ENCODE results near the gene PTPRG. TPM values are rescaled to one million over a fixed set of nuclear protein-coding genes. Genes with fewer than 3 reads are reported as not detected.

The PTPRG gene
- total RNA-seq, 1 donor, result 41.0 TPM

- H3K4me3 ChIP-seq (ENCODE audit: low read depth, low read length), result no peak overlapping the region
- TF ChIP-seq CTCF (IDR thresholded peaks at IDR 0.05; ENCODE audit: insufficient read depth, low read depth, low read length), result no peak
- DNase-seq (ENCODE audit: low read depth), result no peak
Measured at GRCh38 chr3:61718565-61718964, 157.2 kb downstream of the PTPRG start.

- no peak for DNase-seq (ENCODE audit: low read depth)
- TF ChIP-seq CTCF (IDR thresholded peaks at IDR 0.05; ENCODE audit: insufficient read depth, low read depth, low read length), result no peak
- H3K4me3 ChIP-seq (ENCODE audit: low read depth, low read length), result no peak overlapping the region
Measured at GRCh38 chr3:61719278-61719977, 158.1 kb downstream of the PTPRG start.

DNA sequence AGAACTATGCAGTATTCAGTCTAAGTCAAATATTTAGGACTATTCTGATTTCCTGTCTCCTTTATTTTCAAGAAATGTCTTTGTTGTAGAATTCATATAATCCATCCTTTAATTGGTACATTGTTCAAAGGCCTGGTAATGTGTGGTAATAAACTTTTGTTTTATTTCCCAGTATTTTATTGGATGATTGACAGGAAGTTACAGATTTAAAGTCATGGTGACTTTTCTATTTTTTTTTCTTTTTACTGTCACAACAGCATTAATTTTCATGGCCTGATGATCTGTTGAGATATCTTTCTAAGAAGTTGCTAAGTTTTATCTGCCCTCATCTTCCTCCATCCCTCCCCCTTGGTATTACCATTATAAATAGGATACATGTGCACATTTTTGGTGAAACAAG, 161.7 kb downstream of the PTPRG start:
- H3K4me3 ChIP-seq (ENCODE audit: low read depth, low read length), result no peak overlapping the region
- no peak for TF ChIP-seq CTCF (IDR thresholded peaks at IDR 0.05; ENCODE audit: insufficient read depth, low read depth, low read length)

GRCh38 chr3:61724183-61724582, 162.8 kb downstream of the PTPRG start:
- H3K4me3 ChIP-seq (ENCODE audit: low read depth, low read length), result no peak overlapping the region
- DNase-seq (ENCODE audit: low read depth), result no peak
- no peak for TF ChIP-seq CTCF (IDR thresholded peaks at IDR 0.05; ENCODE audit: insufficient read depth, low read depth, low read length)

More for the DNA sequence above, 161.7 kb downstream of the PTPRG start:
- DNase-seq (ENCODE audit: low read depth), result no peak

- no peak for TF ChIP-seq CTCF (IDR thresholded peaks at IDR 0.05; ENCODE audit: insufficient read depth, low read depth, low read length)
- no peak overlapping the region for H3K4me3 ChIP-seq (ENCODE audit: low read depth, low read length)
- no peak for DNase-seq (ENCODE audit: low read depth)
Measured at GRCh38 chr3:61724801-61725200, 163.4 kb downstream of the PTPRG start.

GRCh38 chr3:61725851-61726333, 164.5 kb downstream of the PTPRG start:
- DNase-seq (ENCODE audit: low read depth), result peak; percentile 38
- TF ChIP-seq CTCF (IDR thresholded peaks at IDR 0.05; ENCODE audit: insufficient read depth, low read depth, low read length), result no peak
- no peak overlapping the region for H3K4me3 ChIP-seq (ENCODE audit: low read depth, low read length)

GRCh38 chr3:61727435-61727834, 166.1 kb downstream of the PTPRG start:
- no peak overlapping the region for H3K4me3 ChIP-seq (ENCODE audit: low read depth, low read length)
- TF ChIP-seq CTCF (IDR thresholded peaks at IDR 0.05; ENCODE audit: insufficient read depth, low read depth, low read length), result no peak
- DNase-seq (ENCODE audit: low read depth), result no peak
